ENCODE measurements around the gene ARHGAP26.

The ARHGAP26 gene

GRCh38 chr5:142754031-142754430 lies 16.1 kb upstream of the ARHGAP26 start:
- no peaks in the 10 kb centered on the region for H3K36me3 ChIP-seq (ENCODE audit: control insufficient read depth in 1 of 2, insufficient read depth in 2 of 2, low read length in 2 of 2)
- H3K4me1 ChIP-seq (ENCODE audit: control insufficient read depth in 1 of 2, insufficient read depth in 2 of 2, low read length in 2 of 2): peaks cover 0 to 13% of the 10 kb centered on the region in 2 donors
- no peaks in the 10 kb centered on the region for H3K27me3 ChIP-seq (ENCODE audit: low read depth, low read length)
- no peak overlapping the region for H3K4me3 ChIP-seq (ENCODE audit: low read depth in 1 of 2, low read length in 2 of 2)
- no peak overlapping the region for H3K27ac ChIP-seq (ENCODE audit: low read length)
- no peaks in the 10 kb centered on the region for H3K9me3 ChIP-seq (ENCODE audit: control insufficient read depth in 1 of 2, low read length in 2 of 2)

GRCh38 chr5:142756576-142756975 lies 13.6 kb upstream of the ARHGAP26 start:
- Histone ChIP-seq H3K27me3 (ENCODE audit: low read depth, low read length) (no peaks in the 10 kb centered on the region), H3K9me3 (ENCODE audit: control insufficient read depth in 1 of 2, low read length in 2 of 2) (no peaks in the 10 kb centered on the region), H3K4me1 (ENCODE audit: control insufficient read depth in 1 of 2, insufficient read depth in 2 of 2, low read length in 2 of 2) (peaks cover 0 to 13% of the 10 kb centered on the region in 2 donors), H3K4me3 (ENCODE audit: low read depth in 1 of 2, low read length in 2 of 2) (no peak overlapping the region), H3K36me3 (ENCODE audit: control insufficient read depth in 1 of 2, insufficient read depth in 2 of 2, low read length in 2 of 2) (no peaks in the 10 kb centered on the region), H3K27ac (ENCODE audit: low read length) (no peak overlapping the region)

DNA sequence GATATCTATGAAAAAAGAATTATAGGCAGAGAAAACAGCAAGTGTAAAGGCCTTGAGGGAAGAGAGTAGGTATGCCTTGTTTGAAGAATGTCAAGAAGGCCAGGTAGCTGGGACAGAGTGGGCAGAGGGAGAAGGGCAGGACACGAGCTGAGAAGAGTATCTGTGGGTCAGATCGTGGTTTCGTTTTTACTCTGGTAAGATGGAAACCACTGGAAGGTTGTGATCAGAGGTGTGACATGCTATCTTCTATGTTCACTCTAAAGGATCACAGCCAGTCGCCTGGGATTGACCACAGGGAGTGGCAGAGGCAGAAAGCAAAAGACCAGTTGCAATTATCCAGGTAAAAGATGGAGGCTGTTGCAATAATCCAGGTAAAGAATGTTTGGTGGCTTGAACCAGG lies 12.6 kb upstream of the ARHGAP26 start:
- H3K36me3 ChIP-seq (ENCODE audit: control insufficient read depth in 1 of 2, insufficient read depth in 2 of 2, low read length in 2 of 2): no peaks in the 10 kb centered on the region
- H3K27me3 ChIP-seq (ENCODE audit: low read depth, low read length): no peaks in the 10 kb centered on the region
- H3K4me3 ChIP-seq (ENCODE audit: low read depth in 1 of 2, low read length in 2 of 2): no peak overlapping the region
- H3K9me3 ChIP-seq (ENCODE audit: control insufficient read depth in 1 of 2, low read length in 2 of 2): no peaks in the 10 kb centered on the region
- H3K4me1 ChIP-seq (ENCODE audit: control insufficient read depth in 1 of 2, insufficient read depth in 2 of 2, low read length in 2 of 2): peaks cover 0 to 11% of the 10 kb centered on the region in 2 donors
- no peak overlapping the region for H3K27ac ChIP-seq (ENCODE audit: low read length)

- Histone ChIP-seq H3K27ac (ENCODE audit: low read length) (no peak overlapping the region), H3K36me3 (ENCODE audit: control insufficient read depth in 1 of 2, insufficient read depth in 2 of 2, low read length in 2 of 2) (no peaks in the 10 kb centered on the region), H3K4me1 (ENCODE audit: control insufficient read depth in 1 of 2, insufficient read depth in 2 of 2, low read length in 2 of 2) (peaks cover 0 to 5% of the 10 kb centered on the region in 2 donors), H3K9me3 (ENCODE audit: control insufficient read depth in 1 of 2, low read length in 2 of 2) (no peaks in the 10 kb centered on the region), H3K27me3 (ENCODE audit: low read depth, low read length) (no peaks in the 10 kb centered on the region), H3K4me3 (ENCODE audit: low read depth in 1 of 2, low read length in 2 of 2) (no peak overlapping the region)
Observed at GRCh38 chr5:142758062-142758795, 11.9 kb upstream of the ARHGAP26 start.

GRCh38 chr5:142758796-142759145 lies 11.4 kb upstream of the ARHGAP26 start:
- Histone ChIP-seq H3K36me3 (ENCODE audit: control insufficient read depth in 1 of 2, insufficient read depth in 2 of 2, low read length in 2 of 2) (no peaks in the 10 kb centered on the region), H3K4me3 (ENCODE audit: low read depth in 1 of 2, low read length in 2 of 2) (no peak overlapping the region), H3K4me1 (ENCODE audit: control insufficient read depth in 1 of 2, insufficient read depth in 2 of 2, low read length in 2 of 2) (peaks cover 0 to 2% of the 10 kb centered on the region in 2 donors), H3K9me3 (ENCODE audit: control insufficient read depth in 1 of 2, low read length in 2 of 2) (no peaks in the 10 kb centered on the region), H3K27me3 (ENCODE audit: low read depth, low read length) (no peaks in the 10 kb centered on the region), H3K27ac (ENCODE audit: low read length) (no peak overlapping the region)

DNA sequence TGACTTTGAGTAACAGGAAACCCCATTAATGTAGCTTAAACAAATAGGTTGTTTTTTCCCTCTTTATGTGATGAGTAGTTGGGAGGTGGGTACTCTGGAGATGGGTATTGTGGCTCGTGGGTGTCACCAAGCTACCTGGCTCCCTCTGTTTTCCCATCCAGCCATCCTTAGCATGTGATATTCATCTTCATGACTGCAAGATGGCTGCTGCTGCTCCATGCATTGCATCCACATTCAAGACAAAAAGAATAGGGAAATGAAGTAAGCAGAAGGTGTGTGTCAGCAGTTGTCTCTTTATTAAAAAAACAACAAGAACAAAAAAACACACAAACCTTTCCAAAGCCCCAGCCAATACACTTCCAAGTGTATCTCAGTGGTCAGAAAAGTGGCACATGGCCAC lies 6.5 kb upstream of the ARHGAP26 start:
- no peaks in the 10 kb centered on the region for H3K27me3 ChIP-seq (ENCODE audit: low read depth, low read length)

GRCh38 chr5:142767178-142767577 lies 3.0 kb upstream of the ARHGAP26 start:
- Histone ChIP-seq H3K36me3 (ENCODE audit: control insufficient read depth in 1 of 2, insufficient read depth in 2 of 2, low read length in 2 of 2) (no peaks in the 10 kb centered on the region), H3K27me3 (ENCODE audit: low read depth, low read length) (no peaks in the 10 kb centered on the region), H3K4me3 (ENCODE audit: low read depth in 1 of 2, low read length in 2 of 2) (no peak overlapping the region), H3K4me1 (ENCODE audit: control insufficient read depth in 1 of 2, insufficient read depth in 2 of 2, low read length in 2 of 2) (peaks cover 3 to 13% of the 10 kb centered on the region in 2 donors), H3K27ac (ENCODE audit: low read length) (no peak overlapping the region), H3K9me3 (ENCODE audit: control insufficient read depth in 1 of 2, low read length in 2 of 2) (no peaks in the 10 kb centered on the region)

More for the DNA sequence above, 6.5 kb upstream of the ARHGAP26 start:
- no peak overlapping the region for H3K27ac ChIP-seq (ENCODE audit: low read length)
- no peaks in the 10 kb centered on the region for H3K4me1 ChIP-seq (ENCODE audit: control insufficient read depth in 1 of 2, insufficient read depth in 2 of 2, low read length in 2 of 2)
- no peaks in the 10 kb centered on the region for H3K9me3 ChIP-seq (ENCODE audit: control insufficient read depth in 1 of 2, low read length in 2 of 2)
- no peak overlapping the region for H3K4me3 ChIP-seq (ENCODE audit: low read depth in 1 of 2, low read length in 2 of 2)
- H3K36me3 ChIP-seq (ENCODE audit: control insufficient read depth in 1 of 2, insufficient read depth in 2 of 2, low read length in 2 of 2): no peaks in the 10 kb centered on the region

DNA sequence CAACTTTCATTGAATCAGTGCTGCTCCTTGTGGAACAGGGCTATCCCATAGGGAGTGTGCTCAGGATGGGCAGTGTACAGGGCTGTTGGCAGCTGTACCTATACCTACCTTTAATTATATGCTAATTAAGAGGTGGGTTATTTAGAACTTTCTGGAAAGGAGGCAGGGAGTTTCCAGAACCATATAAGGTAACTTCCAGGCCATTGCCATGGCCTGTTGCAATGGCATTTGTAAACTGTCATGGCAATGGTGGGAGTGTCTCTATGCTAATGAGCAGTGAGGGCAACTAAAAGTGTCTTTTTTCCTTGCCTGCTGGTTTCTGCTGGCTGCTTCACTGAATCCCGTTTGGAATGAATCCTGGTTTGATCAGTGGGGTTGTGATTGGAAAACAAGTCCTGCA lies 2.3 kb upstream of the ARHGAP26 start:
- H3K9me3 ChIP-seq (ENCODE audit: control insufficient read depth in 1 of 2, low read length in 2 of 2): no peaks in the 10 kb centered on the region
- no peak overlapping the region for H3K4me3 ChIP-seq (ENCODE audit: low read depth in 1 of 2, low read length in 2 of 2)
- no peaks in the 10 kb centered on the region for H3K27me3 ChIP-seq (ENCODE audit: low read depth, low read length)
- H3K36me3 ChIP-seq (ENCODE audit: control insufficient read depth in 1 of 2, insufficient read depth in 2 of 2, low read length in 2 of 2): no peaks in the 10 kb centered on the region
- H3K4me1 ChIP-seq (ENCODE audit: control insufficient read depth in 1 of 2, insufficient read depth in 2 of 2, low read length in 2 of 2): peaks cover 3 to 18% of the 10 kb centered on the region in 2 donors
- no peak overlapping the region for H3K27ac ChIP-seq (ENCODE audit: low read length)

DNA sequence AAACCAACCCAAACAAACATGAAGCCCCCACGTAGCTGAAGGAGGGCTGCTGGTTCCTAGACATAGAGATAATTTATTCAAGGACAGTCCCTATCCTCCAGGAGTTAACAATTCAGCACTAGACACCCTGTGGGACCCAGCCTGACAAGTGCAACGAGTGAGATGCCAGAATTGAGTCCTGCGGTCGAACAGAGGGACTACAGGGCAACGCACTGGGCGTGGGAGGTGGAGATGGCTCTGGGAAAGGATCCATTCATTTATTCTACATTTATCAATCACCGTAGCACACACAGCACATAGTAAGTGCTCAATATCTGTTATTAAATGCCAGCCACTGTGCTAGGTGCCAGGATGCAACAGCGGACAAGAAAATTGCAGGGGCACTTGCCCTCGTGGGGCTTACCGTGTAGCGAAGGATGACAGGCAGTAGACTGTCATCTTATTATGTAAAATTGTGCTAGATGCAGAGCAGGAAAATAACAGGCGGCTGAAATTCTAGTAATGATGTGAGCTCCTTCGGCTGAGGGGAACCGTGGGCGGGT lies 855 bp upstream of the ARHGAP26 start:
- peaks cover 3 to 18% of the 10 kb centered on the region in 2 donors for H3K4me1 ChIP-seq (ENCODE audit: control insufficient read depth in 1 of 2, insufficient read depth in 2 of 2, low read length in 2 of 2)
- no peaks in the 10 kb centered on the region for H3K27me3 ChIP-seq (ENCODE audit: low read depth, low read length)
- H3K27ac ChIP-seq (ENCODE audit: low read length): peak overlapping the region; percentile 78
- peak overlapping the region; percentile 90 to 95 for H3K4me3 ChIP-seq (ENCODE audit: low read depth in 1 of 2, low read length in 2 of 2)
- H3K36me3 ChIP-seq (ENCODE audit: control insufficient read depth in 1 of 2, insufficient read depth in 2 of 2, low read length in 2 of 2): no peaks in the 10 kb centered on the region
- no peaks in the 10 kb centered on the region for H3K9me3 ChIP-seq (ENCODE audit: control insufficient read depth in 1 of 2, low read length in 2 of 2)

DNA sequence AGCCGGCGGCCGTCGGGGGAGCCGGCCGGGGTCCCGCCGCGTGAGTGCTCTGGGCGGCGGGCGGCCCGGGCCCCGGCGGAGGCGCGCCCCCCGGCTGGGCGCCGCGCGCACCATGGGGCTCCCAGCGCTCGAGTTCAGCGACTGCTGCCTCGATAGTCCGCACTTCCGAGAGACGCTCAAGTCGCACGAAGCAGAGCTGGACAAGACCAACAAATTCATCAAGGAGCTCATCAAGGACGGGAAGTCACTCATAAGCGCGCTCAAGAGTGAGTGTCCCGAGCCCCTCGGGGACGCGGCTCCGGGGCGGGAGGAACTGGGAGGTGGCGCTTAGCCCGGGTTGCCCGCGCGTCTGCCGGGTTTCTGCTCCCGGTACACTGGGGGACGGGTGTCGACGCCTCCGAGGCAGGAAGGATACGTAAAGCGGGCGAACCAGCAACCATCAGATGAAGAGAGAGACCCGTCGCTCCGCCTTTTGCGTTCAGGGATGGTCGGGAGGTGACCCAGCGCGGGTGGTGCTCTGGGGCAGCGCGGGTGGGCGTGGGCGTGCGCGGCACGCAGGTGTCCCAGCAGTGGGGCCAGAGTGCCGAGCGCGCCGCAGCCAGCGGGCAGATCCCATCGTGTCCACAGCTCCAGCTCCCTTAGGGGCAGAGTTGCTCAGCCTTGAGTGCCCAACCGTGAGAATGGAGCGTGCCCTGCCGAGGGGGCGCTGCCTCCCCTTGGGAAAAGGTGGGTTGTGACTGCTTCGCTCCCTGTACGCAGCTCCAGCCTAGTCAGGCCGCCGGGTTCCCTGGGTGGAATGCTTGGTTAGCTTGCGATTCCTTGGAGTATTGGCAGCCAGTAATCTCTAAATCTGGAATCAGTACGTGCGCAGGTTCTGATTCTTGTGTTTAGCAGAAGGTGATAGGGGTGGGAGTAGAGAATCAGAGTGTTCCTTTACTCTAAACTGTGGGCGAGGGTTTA lies 753 bp downstream of the ARHGAP26 start:
- Histone ChIP-seq H3K9me3 (ENCODE audit: control insufficient read depth in 1 of 2, low read length in 2 of 2) (no peaks in the 10 kb centered on the region), H3K4me1 (ENCODE audit: control insufficient read depth in 1 of 2, insufficient read depth in 2 of 2, low read length in 2 of 2) (peaks cover 3 to 18% of the 10 kb centered on the region in 2 donors), H3K4me3 (ENCODE audit: low read depth in 1 of 2, low read length in 2 of 2) (peak overlapping the region; percentile 71 to 95), H3K27me3 (ENCODE audit: low read depth, low read length) (no peaks in the 10 kb centered on the region), H3K36me3 (ENCODE audit: control insufficient read depth in 1 of 2, insufficient read depth in 2 of 2, low read length in 2 of 2) (no peaks in the 10 kb centered on the region), H3K27ac (ENCODE audit: low read length) (peak overlapping the region; percentile 71)

- Histone ChIP-seq H3K4me3 (ENCODE audit: low read depth in 1 of 2, low read length in 2 of 2) (peak overlapping the region; percentile 71 to 95), H3K9me3 (ENCODE audit: control insufficient read depth in 1 of 2, low read length in 2 of 2) (no peaks in the 10 kb centered on the region), H3K27ac (ENCODE audit: low read length) (peak overlapping the region; percentile 71), H3K4me1 (ENCODE audit: control insufficient read depth in 1 of 2, insufficient read depth in 2 of 2, low read length in 2 of 2) (peaks cover 3 to 18% of the 10 kb centered on the region in 2 donors), H3K36me3 (ENCODE audit: control insufficient read depth in 1 of 2, insufficient read depth in 2 of 2, low read length in 2 of 2) (no peaks in the 10 kb centered on the region), H3K27me3 (ENCODE audit: low read depth, low read length) (no peaks in the 10 kb centered on the region)
Observed at GRCh38 chr5:142771666-142772065, 1.5 kb downstream of the ARHGAP26 start.
